Colonic mucosa (tissue), 4 donors: ENCODE results near the gene TIGD7. TPM values are rescaled to one million over a fixed set of nuclear protein-coding genes. Genes with fewer than 3 reads are reported as not detected.

Source experiments
- DNase-seq: peaks from one replicate; pipeline ENCODE4 v3.0.0-alpha.2; 2020
- H3K27ac ChIP-seq: fragments of 200-600 bp; one replicate; pipeline ENCODE4 v1.8.0; 2021
- H3K27me3 ChIP-seq: fragments of 200-600 bp; one replicate; pipeline ENCODE4 v1.8.0; 2021
- H3K36me3 ChIP-seq: fragments of 200-600 bp; one replicate; pipeline ENCODE4 v1.8.0; 2021
- H3K4me1 ChIP-seq: fragments of 200-600 bp; one replicate; pipeline ENCODE4 v1.8.0; 2021; ENCODE audit warnings: mild to moderate bottlenecking
- H3K4me3 ChIP-seq: fragments of 200-600 bp; one replicate; pipeline ENCODE4 v1.8.0; 2021
- H3K9ac ChIP-seq, 2 donors: one replicate each; pipeline ENCODE4 v1.7.0; 2013; ENCODE audit warnings: control low read depth in 2 of 2, low read depth in 2 of 2, low read length in 2 of 2
- H3K9me3 ChIP-seq: fragments of 200-600 bp; one replicate; pipeline ENCODE4 v1.8.0; 2021
- intact Hi-C: fragments of 100-400 bp; cut with DNase I; formaldehyde crosslinking; loops from one replicate; pipeline ENCODE4 v1.14.1; 2022
- total RNA-seq, 2 donors: library from RNA; stranded (reverse); fragmentation: NEBNext Ultra II Directional in 1 of 2; extraction: Animal tissue kit (Norgen Biotek cat#: 25700) in 1 of 2; gene quantifications; one replicate each; pipeline ENCODE4 v1.2.1, GENCODE V29; 2021
- TF ChIP-seq, protein P1 (sequence below): fragments of 200-600 bp; IDR thresholded peaks from one replicate; pipeline ENCODE4 v1.8.0; 2022; ENCODE audit warnings: antibody characterized with exemption, mild to moderate bottlenecking
- donor health status: healthy.
- donor health status: DM: no; HTN: no; CAD: no.
- donor health status: DM: no; HTN: no; CAD: no.

The TIGD7 gene
- total RNA-seq, 2 donors from 2014 or later, result 2.1 to 3.1 TPM

DNA sequence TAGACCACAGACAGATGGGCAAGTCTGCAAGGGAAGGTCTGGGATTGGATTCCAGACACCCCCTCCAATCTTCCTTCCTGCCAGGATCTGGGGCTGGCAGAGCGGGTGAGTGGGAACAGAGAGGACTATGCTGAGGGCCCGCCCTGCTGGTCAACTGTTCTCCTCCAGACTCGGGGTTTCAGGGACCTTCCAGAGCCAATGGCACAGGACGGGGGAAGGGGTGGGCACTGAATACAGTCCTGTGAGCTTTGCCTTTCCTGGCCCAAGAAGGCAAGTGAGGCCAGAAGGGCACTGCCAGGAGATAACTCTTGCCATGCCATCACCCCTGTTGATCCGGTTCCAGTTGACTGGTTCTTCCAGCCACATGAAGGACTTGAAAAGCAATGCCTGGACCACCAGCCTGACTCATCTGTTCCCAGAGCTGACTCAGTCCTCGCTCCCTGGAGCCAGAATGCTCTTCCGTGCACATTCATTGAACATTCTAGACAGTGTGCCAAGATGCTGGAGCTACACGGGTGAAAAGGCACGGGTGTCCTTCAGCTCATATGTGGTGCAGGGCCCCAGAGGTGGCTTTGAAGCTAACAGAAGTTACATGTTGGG lies 48.3 kb downstream of the TIGD7 start:
- TF ChIP-seq, protein P1, sequence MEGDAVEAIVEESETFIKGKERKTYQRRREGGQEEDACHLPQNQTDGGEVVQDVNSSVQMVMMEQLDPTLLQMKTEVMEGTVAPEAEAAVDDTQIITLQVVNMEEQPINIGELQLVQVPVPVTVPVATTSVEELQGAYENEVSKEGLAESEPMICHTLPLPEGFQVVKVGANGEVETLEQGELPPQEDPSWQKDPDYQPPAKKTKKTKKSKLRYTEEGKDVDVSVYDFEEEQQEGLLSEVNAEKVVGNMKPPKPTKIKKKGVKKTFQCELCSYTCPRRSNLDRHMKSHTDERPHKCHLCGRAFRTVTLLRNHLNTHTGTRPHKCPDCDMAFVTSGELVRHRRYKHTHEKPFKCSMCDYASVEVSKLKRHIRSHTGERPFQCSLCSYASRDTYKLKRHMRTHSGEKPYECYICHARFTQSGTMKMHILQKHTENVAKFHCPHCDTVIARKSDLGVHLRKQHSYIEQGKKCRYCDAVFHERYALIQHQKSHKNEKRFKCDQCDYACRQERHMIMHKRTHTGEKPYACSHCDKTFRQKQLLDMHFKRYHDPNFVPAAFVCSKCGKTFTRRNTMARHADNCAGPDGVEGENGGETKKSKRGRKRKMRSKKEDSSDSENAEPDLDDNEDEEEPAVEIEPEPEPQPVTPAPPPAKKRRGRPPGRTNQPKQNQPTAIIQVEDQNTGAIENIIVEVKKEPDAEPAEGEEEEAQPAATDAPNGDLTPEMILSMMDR, result no peak
- Histone ChIP-seq H3K9me3 (no peaks in the 10 kb centered on the region), H3K4me1 (no peaks in the 10 kb centered on the region), H3K36me3 (no peaks in the 10 kb centered on the region), H3K9ac (no peak overlapping the region), H3K4me3 (no peak overlapping the region), H3K27me3 (no peaks in the 10 kb centered on the region), H3K27ac (no peak overlapping the region)
- no peak for DNase-seq
- intact Hi-C loops, result no loop called here

DNA sequence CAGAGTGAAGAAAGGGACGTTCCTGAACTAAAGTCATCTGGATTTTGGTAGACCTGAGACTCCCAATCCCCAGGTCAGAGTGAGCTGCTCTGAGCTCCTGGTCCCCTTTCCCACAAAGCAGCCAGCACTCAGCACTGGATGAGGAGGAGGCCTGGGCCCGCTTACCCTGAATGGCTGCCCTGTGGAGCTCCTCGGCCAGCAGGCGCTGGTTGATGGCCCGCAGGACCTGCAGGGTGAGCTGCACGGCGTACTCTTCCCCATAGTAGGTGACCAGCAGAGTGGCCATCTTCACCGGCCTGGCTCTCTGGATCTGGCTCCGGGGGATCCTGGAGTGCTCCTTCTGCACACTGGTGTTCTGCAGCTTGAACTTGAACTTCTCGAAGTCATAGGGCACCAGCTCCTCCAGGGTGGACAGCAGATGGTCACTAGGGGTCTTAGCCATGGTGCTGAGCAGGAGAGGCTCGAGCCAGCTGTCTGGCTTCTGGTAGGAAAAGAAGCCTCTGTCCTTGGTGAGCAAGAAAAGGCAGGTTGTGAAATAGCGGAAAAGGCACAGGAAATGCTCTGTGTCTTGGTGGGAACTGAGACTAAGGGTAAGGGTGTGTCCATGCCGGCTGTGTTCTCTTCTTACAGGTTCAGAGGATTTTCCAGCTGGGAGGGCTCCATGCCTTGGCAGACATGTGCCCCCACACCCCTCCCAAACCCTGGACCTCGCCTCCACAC lies 48.9 kb downstream of the TIGD7 start, which contains the start of gene MEFV:
MEFV (minus strand) TSS at position 488 of the 720 bp plus-strand sequence; CDS start at position 442, 46 bp downstream.
- H3K9me3 ChIP-seq, result no peaks in the 10 kb centered on the region
- peak within 1 kb of the TSS; percentile 20 for H3K4me3 ChIP-seq
- H3K9ac ChIP-seq, result peak within 1 kb of the TSS in 1 of 2 donors; percentile 19
- H3K4me1 ChIP-seq, result no peaks in the 10 kb centered on the region
- DNase-seq, result no peak
- H3K27me3 ChIP-seq, result no peaks in the 10 kb centered on the region
- TF ChIP-seq, protein P1, result no peak
- H3K36me3 ChIP-seq, result no peaks in the 10 kb centered on the region
- intact Hi-C loops, result no loop called here
- H3K27ac ChIP-seq, result no peak within 1 kb of the TSS

DNA sequence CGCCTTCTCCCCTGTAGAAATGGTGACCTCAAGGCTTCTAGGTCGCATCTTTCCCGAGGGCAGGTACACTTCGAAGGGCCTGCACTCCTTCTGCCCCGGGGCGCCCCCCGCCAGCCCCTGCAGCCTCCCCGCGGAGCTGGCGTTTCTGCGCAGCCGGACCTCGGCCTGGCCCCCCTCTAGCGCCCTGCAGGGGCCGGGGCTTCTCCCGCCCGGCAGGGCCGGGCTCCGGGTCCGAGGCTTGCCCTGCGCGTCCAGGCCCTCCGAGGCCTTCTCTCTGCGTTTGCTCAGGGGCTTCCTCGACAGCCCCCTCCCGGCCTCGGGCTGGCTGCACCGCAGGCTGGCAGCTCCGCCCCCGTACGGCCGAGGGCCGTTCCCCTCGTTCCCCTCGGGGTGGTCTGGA lies 50.9 kb downstream of the TIGD7 start:
- Histone ChIP-seq H3K4me3 (no peak overlapping the region), H3K27ac (no peak overlapping the region), H3K9ac (no peak overlapping the region), H3K36me3 (no peaks in the 10 kb centered on the region), H3K9me3 (no peaks in the 10 kb centered on the region), H3K27me3 (no peaks in the 10 kb centered on the region), H3K4me1 (no peaks in the 10 kb centered on the region)
- TF ChIP-seq, protein P1, result no peak
- intact Hi-C loops, result no loop called here
- no peak for DNase-seq

DNA sequence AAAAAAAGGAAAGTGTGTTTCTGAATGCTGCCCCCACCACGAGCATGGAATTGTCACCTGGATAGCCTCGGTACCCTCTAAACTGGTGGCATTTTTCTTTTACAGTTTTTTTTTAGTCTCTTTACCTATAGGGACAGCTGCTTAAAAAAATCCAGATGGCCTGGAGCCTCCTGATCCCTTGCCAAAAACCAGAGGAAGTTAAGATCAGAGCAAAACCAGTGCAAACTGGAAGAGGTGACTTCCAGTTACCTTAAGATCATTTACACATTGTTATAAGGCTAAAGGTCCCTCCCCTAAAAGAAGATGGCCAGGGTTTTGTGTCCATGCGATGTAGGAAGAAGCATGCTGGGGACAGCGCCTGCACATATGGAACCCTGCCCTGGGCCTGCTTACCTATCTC lies 52.3 kb downstream of the TIGD7 start:
- TF ChIP-seq, protein P1, result no peak

DNA sequence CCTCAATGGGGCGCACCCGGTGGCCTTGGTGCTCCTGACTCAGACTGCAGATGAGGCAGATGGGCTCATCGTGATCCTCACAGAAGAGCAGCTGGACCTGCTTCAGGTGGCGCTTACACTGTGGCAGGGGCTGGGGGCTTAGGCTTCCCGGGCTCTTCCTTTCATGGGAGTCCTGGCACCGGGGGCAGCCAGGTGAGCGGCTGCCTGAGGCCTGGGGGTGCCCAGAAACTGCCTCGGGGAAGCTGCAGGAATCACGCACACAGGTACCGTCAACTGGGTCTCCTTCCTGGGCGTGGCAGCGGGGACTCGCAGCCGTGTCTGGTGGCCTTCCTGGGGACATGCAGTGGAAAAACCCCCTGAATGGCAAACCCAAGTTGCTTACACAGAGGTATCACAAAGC lies 55.8 kb downstream of the TIGD7 start:
- Histone ChIP-seq H3K27me3 (no peaks in the 10 kb centered on the region), H3K36me3 (no peaks in the 10 kb centered on the region), H3K4me3 (no peak overlapping the region), H3K9me3 (no peaks in the 10 kb centered on the region), H3K27ac (no peak overlapping the region), H3K4me1 (no peaks in the 10 kb centered on the region), H3K9ac (no peak overlapping the region)
- TF ChIP-seq, protein P1, result no peak
- no peak for DNase-seq
- intact Hi-C loops, result no loop called here

More for the DNA sequence above, 52.3 kb downstream of the TIGD7 start:
- no peak overlapping the region for H3K27ac ChIP-seq
- H3K4me3 ChIP-seq, result no peak overlapping the region
- intact Hi-C loops, result no loop called here
- no peaks in the 10 kb centered on the region for H3K36me3 ChIP-seq
- no peaks in the 10 kb centered on the region for H3K4me1 ChIP-seq
- no peaks in the 10 kb centered on the region for H3K9me3 ChIP-seq
- H3K27me3 ChIP-seq, result no peaks in the 10 kb centered on the region
- H3K9ac ChIP-seq, result no peak overlapping the region
- DNase-seq, result no peak
